ENCODE data around the gene KCNIP1. TPM values are rescaled to one million over a fixed set of nuclear protein-coding genes. Genes with fewer than 3 reads are reported as not detected.

Gene KCNIP1
- polyA plus RNA-seq, 1 of the 3 experiments (the other 2 are of a cell fraction), result 1.3 TPM

DNA sequence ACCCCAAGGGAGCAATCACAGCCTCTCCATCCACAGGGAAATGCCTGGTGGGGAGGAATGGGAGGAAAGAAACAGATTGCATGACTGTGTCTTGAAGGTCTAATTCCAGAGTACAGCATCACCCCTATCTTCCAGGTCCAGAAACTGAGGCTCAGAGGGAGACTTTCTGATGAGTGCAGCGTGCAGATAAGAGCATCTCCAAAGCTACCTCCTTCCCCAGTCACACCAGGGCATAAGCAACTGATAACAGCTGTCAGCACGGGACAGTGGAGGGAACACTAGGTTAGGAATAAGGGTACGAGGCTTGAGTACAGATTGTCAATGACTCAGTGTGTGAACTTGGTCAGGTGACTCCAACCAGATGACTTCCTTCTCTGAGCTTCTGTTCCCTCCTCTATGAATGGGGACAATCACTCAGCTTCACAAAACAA lies 126.9 kb downstream of the KCNIP1 start:
- H3K4me1 ChIP-seq (ENCODE audit: control insufficient read depth in 1 of 2, insufficient read depth in 2 of 2, low read depth in 1 of 2, low read length in 1 of 2), result peaks cover 7 to 34% of the 10 kb centered on the region in 2 experiments; a peak in 2 of 4 replicates
- ChIA-PET CTCF (interaction anchor here (1.2 to 19.5 kb wide), 9 partner anchors 9 to 404 kb away, joined by 3 to 614 read pairs (median 37); no protein-coding TSS in a partner anchor), POLR2A (no interaction called here)
- H3K27me3 ChIP-seq (ENCODE audit: insufficient read depth), result no peaks in the 10 kb centered on the region
- H3K27ac ChIP-seq (ENCODE audit: low read depth in 2 of 2, low read length in 1 of 2), result no peak overlapping the region
- no peaks in the 10 kb centered on the region for H3K9me3 ChIP-seq
- no peak for TF ChIP-seq MEF2A (IDR thresholded peaks at IDR 0.05; ENCODE audit: borderline replicate concordance, low read depth)
- no peak for TF ChIP-seq TAF1 (IDR thresholded peaks at IDR 0.05; ENCODE audit: borderline replicate concordance, low read depth, low read length)
- no peak for TF ChIP-seq NRF1 (IDR thresholded peaks at IDR 0.05; ENCODE audit: low read depth, low read length)
- TF ChIP-seq, protein P1, sequence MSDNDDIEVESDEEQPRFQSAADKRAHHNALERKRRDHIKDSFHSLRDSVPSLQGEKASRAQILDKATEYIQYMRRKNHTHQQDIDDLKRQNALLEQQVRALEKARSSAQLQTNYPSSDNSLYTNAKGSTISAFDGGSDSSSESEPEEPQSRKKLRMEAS (IDR thresholded peaks at IDR 0.05; ENCODE audit: low read depth), result no peak
- TF ChIP-seq FOXJ3 (CRISPR knock-in tag; IDR thresholded peaks at IDR 0.05), result no peak
- TF ChIP-seq RXRA (IDR thresholded peaks at IDR 0.05; ENCODE audit: borderline replicate concordance, low read depth), result no peak
- peaks cover 17% of the 10 kb centered on the region for H3F3A ChIP-seq (replicated peaks; ENCODE audit: insufficient read depth)
- no peak overlapping the region for H3K4me3 ChIP-seq (ENCODE audit: low read depth in 2 of 2, low read length in 1 of 2)
- H3K9me2 ChIP-seq, result no peaks in the 10 kb centered on the region
- 65% methylated on average over 3 of the region's 3 CpGs for whole genome bisulfite sequencing (ENCODE audit: low lambda C conversion rate)
- H4K20me1 ChIP-seq (ENCODE audit: insufficient read depth), result no peaks in the 10 kb centered on the region
- no peak overlapping the region for H2AFZ ChIP-seq (ENCODE audit: low read depth)
- no peaks in the 10 kb centered on the region for H3K79me2 ChIP-seq (ENCODE audit: insufficient read depth)
- no peaks in the 10 kb centered on the region for H3K36me3 ChIP-seq (replicated peaks in 1 of 2; ENCODE audit: control insufficient read depth in 1 of 2, insufficient read depth in 2 of 2, low read length in 1 of 2)
- no peak for DNase-seq
- H3K4me2 ChIP-seq, result no peak overlapping the region
- no peak overlapping the region for H3K9ac ChIP-seq

DNA sequence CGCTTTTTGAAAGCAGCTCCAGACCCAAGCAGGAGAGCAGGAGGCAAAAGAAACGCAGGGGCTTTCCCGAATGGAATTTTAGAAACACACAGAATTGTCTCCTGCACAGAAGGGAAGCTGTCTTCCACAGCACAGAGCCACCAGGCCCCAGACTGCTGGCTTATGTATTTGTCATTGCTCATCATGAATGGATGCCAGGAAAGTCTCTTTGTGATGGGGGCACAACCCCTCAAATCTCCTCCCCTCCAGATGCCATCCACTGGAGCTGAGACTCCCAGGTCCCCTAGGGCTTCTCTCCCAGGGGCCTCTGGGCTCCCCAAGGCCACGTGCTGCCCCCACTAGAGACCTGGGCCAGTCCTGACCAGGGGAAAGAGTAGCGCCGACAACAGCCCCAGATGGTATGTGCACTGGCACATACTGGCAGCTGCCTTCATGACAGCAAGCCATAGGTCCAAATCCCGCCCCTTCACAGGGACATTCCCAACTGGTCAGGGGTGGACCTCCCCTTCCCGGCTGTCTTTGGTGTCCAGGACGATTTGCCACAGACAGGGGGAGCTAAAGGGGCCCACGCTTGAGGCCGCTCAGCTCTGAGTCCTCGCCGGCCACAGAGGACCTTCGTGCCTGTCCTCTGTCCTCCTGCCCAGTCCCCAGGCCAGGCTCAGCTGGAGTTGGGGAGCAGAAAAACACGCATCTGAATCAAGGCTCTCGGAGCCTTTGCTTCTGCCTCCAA lies 127.8 kb downstream of the KCNIP1 start:
- Histone ChIP-seq H3K79me2 (ENCODE audit: insufficient read depth) (no peaks in the 10 kb centered on the region), H3K4me2 (no peak overlapping the region), H3K27me3 (ENCODE audit: insufficient read depth) (no peaks in the 10 kb centered on the region), H3F3A (replicated peaks; ENCODE audit: insufficient read depth) (peaks cover 17% of the 10 kb centered on the region), H3K9ac (no peak overlapping the region), H2AFZ (ENCODE audit: low read depth) (no peak overlapping the region), H4K20me1 (ENCODE audit: insufficient read depth) (no peaks in the 10 kb centered on the region), H3K9me2 (no peaks in the 10 kb centered on the region), H3K9me3 (no peaks in the 10 kb centered on the region), H3K27ac (ENCODE audit: low read depth in 2 of 2, low read length in 1 of 2) (no peak overlapping the region), H3K4me1 (ENCODE audit: control insufficient read depth in 1 of 2, insufficient read depth in 2 of 2, low read depth in 1 of 2, low read length in 1 of 2) (peaks cover 7 to 34% of the 10 kb centered on the region in 2 experiments; a peak in 2 of 4 replicates), H3K4me3 (ENCODE audit: low read depth in 2 of 2, low read length in 1 of 2) (no peak overlapping the region; a peak in 1 of 4 replicates), H3K36me3 (replicated peaks in 1 of 2; ENCODE audit: control insufficient read depth in 1 of 2, insufficient read depth in 2 of 2, low read length in 1 of 2) (no peaks in the 10 kb centered on the region)
- DNase-seq, result peak; percentile 68
- 57% methylated on average over 6 of the region's 16 CpGs for WGBS (ENCODE audit: low lambda C conversion rate)
- POLR2A ChIA-PET, result interaction anchor here (0.6 kb wide), 1 partner anchor 206 kb away, joined by 3 read pairs; no protein-coding TSS in a partner anchor
- CTCF ChIA-PET, result interaction anchor here (0.6 to 19.5 kb wide), 30 partner anchors 10 to 405 kb away, joined by 3 to 614 read pairs (median 4); no protein-coding TSS in a partner anchor
- TF ChIP-seq GABPA (IDR thresholded peaks at IDR 0.05; ENCODE audit: low read depth) (no peak), ELF1 (IDR thresholded peaks at IDR 0.05) (no peak), MXI1 (IDR thresholded peaks at IDR 0.05; ENCODE audit: low read depth, low read length) (no peak), FOSL2 (IDR thresholded peaks at IDR 0.05; ENCODE audit: borderline replicate concordance, low read depth) (no peak), FOXM1 (IDR thresholded peaks at IDR 0.05; ENCODE audit: low read depth) (no peak), FOXJ3 (CRISPR knock-in tag; IDR thresholded peaks at IDR 0.05) (no peak), NFIC (IDR thresholded peaks at IDR 0.05; ENCODE audit: borderline replicate concordance) (no peak)
- TF ChIP-seq, protein P2, sequence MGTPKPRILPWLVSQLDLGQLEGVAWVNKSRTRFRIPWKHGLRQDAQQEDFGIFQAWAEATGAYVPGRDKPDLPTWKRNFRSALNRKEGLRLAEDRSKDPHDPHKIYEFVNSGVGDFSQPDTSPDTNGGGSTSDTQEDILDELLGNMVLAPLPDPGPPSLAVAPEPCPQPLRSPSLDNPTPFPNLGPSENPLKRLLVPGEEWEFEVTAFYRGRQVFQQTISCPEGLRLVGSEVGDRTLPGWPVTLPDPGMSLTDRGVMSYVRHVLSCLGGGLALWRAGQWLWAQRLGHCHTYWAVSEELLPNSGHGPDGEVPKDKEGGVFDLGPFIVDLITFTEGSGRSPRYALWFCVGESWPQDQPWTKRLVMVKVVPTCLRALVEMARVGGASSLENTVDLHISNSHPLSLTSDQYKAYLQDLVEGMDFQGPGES (IDR thresholded peaks at IDR 0.05; ENCODE audit: low read depth, low read length), result no peak
- TF ChIP-seq, protein P3, sequence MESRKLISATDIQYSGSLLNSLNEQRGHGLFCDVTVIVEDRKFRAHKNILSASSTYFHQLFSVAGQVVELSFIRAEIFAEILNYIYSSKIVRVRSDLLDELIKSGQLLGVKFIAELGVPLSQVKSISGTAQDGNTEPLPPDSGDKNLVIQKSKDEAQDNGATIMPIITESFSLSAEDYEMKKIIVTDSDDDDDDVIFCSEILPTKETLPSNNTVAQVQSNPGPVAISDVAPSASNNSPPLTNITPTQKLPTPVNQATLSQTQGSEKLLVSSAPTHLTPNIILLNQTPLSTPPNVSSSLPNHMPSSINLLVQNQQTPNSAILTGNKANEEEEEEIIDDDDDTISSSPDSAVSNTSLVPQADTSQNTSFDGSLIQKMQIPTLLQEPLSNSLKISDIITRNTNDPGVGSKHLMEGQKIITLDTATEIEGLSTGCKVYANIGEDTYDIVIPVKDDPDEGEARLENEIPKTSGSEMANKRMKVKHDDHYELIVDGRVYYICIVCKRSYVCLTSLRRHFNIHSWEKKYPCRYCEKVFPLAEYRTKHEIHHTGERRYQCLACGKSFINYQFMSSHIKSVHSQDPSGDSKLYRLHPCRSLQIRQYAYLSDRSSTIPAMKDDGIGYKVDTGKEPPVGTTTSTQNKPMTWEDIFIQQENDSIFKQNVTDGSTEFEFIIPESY (IDR thresholded peaks at IDR 0.05; ENCODE audit: borderline replicate concordance, low read depth), result no peak

Data from SK-N-SH (cell line).